A549 (cell line): ENCODE measurements around the gene ENO2. TPM values are rescaled to one million over a fixed set of nuclear protein-coding genes. Genes with fewer than 3 reads are reported as not detected.

Experiments used
- ATAC-seq, 2 experiments: fragments of 200-7000 bp in 1 of 2; fragments of >200 bp in 1 of 2; cut with Nextera tagmentation in 1 of 2; cut with Tn5 transposase in 1 of 2; 3 replicates each; pipeline versions ENCODE4 v1.8.0 to v1.9.1; 2018 to 2020; ENCODE audit warnings: mild to moderate bottlenecking in 1 of 2, moderate library complexity in 1 of 2
- CTCF ChIA-PET: fragments of 300-600 bp; sonication (Branson Sonifier 250); formaldehyde crosslinking; extraction: SDS; loops from one replicate; lab custom pipeline; 2021; ENCODE audit warnings: antibody characterized with exemption, inconsistent platforms; lab: Yijun Ruan, JAX
- POLR2A ChIA-PET: fragments of 350-600 bp; formaldehyde crosslinking; extraction: SDS; loops from one replicate; lab custom pipeline; 2021; ENCODE audit warnings: antibody characterized with exemption, inconsistent platforms; lab: Yijun Ruan, JAX
- DNase-seq, 2 experiments: peaks; one replicate each; pipeline versions ENCODE4 v3.0.0 to v3.0.0-alpha.2; 2011 to 2016; ENCODE audit warnings: low read depth in 1 of 2, low spot score in 1 of 2
- FAIRE-seq: peaks from 2 replicates; lab custom pipeline; 2011; peaks lifted over from hg19 to GRCh38; lab: Jason Lieb, UNC
- H3K27ac ChIP-seq, 2 experiments: fragments of >200 bp; sonication (Bioruptor Twin); formaldehyde crosslinking; 3 replicates each; pipeline ENCODE4 v1.5.1; 2016 to 2017
- H3K4me1 ChIP-seq: fragments of >200 bp; sonication (Bioruptor Twin); formaldehyde crosslinking; 3 replicates; pipeline ENCODE4 v1.6.1; 2016
- H3K4me2 ChIP-seq: fragments of >200 bp; sonication (Bioruptor Twin); formaldehyde crosslinking; 3 replicates; pipeline ENCODE4 v1.6.1; 2016
- H3K4me3 ChIP-seq: fragments of >200 bp; sonication (Bioruptor Twin); formaldehyde crosslinking; 3 replicates; pipeline ENCODE4 v1.5.1; 2016
- H3K9me3 ChIP-seq: fragments of >200 bp; sonication (Bioruptor Twin); formaldehyde crosslinking; 3 replicates; pipeline ENCODE4 v1.6.1; 2016
- CBX2 ChIP-seq: fragments of 200-600 bp; sonication (generic); IDR thresholded peaks from 2 replicates; pipeline ENCODE4 v1.6.1; 2016; ENCODE audit warnings: low read depth, mild to moderate bottlenecking, borderline replicate concordance
- CEBPB ChIP-seq, 2 experiments: fragments of >200 bp in 1 of 2; sonication (Bioruptor Twin) in 1 of 2; formaldehyde crosslinking in 1 of 2; IDR thresholded peaks; 2 replicates each; pipeline ENCODE4 v1.6.1; 2012 to 2016
- CHD2 ChIP-seq: fragments of 150-350 bp; IDR thresholded peaks from 2 replicates; pipeline ENCODE4 v1.6.1; 2014; ENCODE audit warnings: low read length; ENCODE audit not compliant: partially characterized antibody
- EHF ChIP-seq: fragments of 250-450 bp; sonication (Bioruptor Pico); IDR thresholded peaks from 2 replicates; pipeline ENCODE4 v1.5.0; 2020; ENCODE audit warnings: mild to moderate bottlenecking
- FOSB ChIP-seq: fragments of 250-450 bp; sonication (Bioruptor Pico); IDR thresholded peaks from 2 replicates; pipeline ENCODE4 v1.5.0; 2020; ENCODE audit warnings: mild to moderate bottlenecking, moderate library complexity
- FOSL2 ChIP-seq, 2 experiments: fragments of 450-650 bp in 1 of 2; fragments of >200 bp in 1 of 2; sonication (Bioruptor Twin) in 1 of 2; formaldehyde crosslinking; IDR thresholded peaks; 2 replicates each; pipeline versions ENCODE4 v1.5.0 to v1.6.1; 2016 to 2020; ENCODE audit warnings: mild to moderate bottlenecking in 1 of 2, moderate library complexity in 1 of 2
- GATA3 ChIP-seq: IDR thresholded peaks from 2 replicates; pipeline ENCODE4 v1.6.1; 2012; ENCODE audit warnings: borderline replicate concordance
- HOXA7 ChIP-seq: fragments of 250-450 bp; sonication (Bioruptor Pico); IDR thresholded peaks from 2 replicates; pipeline ENCODE4 v1.5.0; 2020; ENCODE audit warnings: mild to moderate bottlenecking, moderate library complexity
- HOXB13 ChIP-seq: fragments of 250-450 bp; sonication (Bioruptor Pico); IDR thresholded peaks from 2 replicates; pipeline ENCODE4 v1.5.0; 2020; ENCODE audit warnings: low read depth, mild to moderate bottlenecking, moderate library complexity
- JUN ChIP-seq, 2 experiments: fragments of >200 bp; sonication (Bioruptor Twin); formaldehyde crosslinking; IDR thresholded peaks; 2 replicates in 1 of 2; 3 replicates in 1 of 2; pipeline ENCODE4 v1.6.1; 2016 to 2017
- KDM5A ChIP-seq: fragments of 200-600 bp; sonication (generic); IDR thresholded peaks from 2 replicates; pipeline ENCODE4 v1.6.1; 2016; ENCODE audit warnings: antibody characterized with exemption, mild to moderate bottlenecking
- MAZ ChIP-seq: fragments of 150-350 bp; IDR thresholded peaks from 2 replicates; pipeline ENCODE4 v1.6.1; 2014; ENCODE audit warnings: antibody characterized with exemption, low read depth, low read length, borderline replicate concordance
- MYC ChIP-seq: IDR thresholded peaks from 2 replicates; pipeline ENCODE4 v1.6.1; 2012; ENCODE audit warnings: mild to moderate bottlenecking, inconsistent platforms, low read length, improper control_type of control experiment, borderline replicate concordance
- NPAS2 ChIP-seq: fragments of 250-450 bp; sonication (Bioruptor Pico); IDR thresholded peaks from 2 replicates; pipeline ENCODE4 v1.8.0; 2022; ENCODE audit warnings: mild to moderate bottlenecking, moderate library complexity, borderline replicate concordance
- PHF8 ChIP-seq: fragments of 200-600 bp; sonication (generic); IDR thresholded peaks from 2 replicates; pipeline ENCODE4 v1.6.1; 2016; ENCODE audit warnings: low read depth, mild to moderate bottlenecking, antibody characterized with exemption, moderate library complexity, borderline replicate concordance
- RAD21 ChIP-seq, 2 experiments: fragments of >200 bp in 1 of 2; sonication (Bioruptor Twin) in 1 of 2; formaldehyde crosslinking in 1 of 2; IDR thresholded peaks in 1 of 2; conservative IDR thresholded peaks in 1 of 2; 2 replicates in 1 of 2; 3 replicates in 1 of 2; pipeline ENCODE4 v1.6.1; 2012 to 2018; ENCODE audit warnings: inconsistent platforms in 1 of 2
- RARB ChIP-seq: fragments of 250-450 bp; sonication (Bioruptor Pico); IDR thresholded peaks from 2 replicates; pipeline ENCODE4 v1.8.0; 2021; ENCODE audit warnings: mild to moderate bottlenecking, moderate library complexity
- RNF2 ChIP-seq: fragments of 200-600 bp; sonication (generic); IDR thresholded peaks from 2 replicates; pipeline ENCODE4 v1.6.1; 2016; ENCODE audit warnings: low read depth, mild to moderate bottlenecking, antibody characterized with exemption, moderate library complexity, borderline replicate concordance
- SMC3 ChIP-seq: fragments of >200 bp; sonication (Bioruptor Twin); formaldehyde crosslinking; IDR thresholded peaks from 3 replicates; pipeline ENCODE4 v1.6.1; 2018; ENCODE audit warnings: inconsistent platforms
- ZFP36 ChIP-seq: fragments of 450-650 bp; IDR thresholded peaks from 2 replicates; pipeline ENCODE4 v1.6.1; 2014; ENCODE audit warnings: borderline replicate concordance; ENCODE audit not compliant: partially characterized antibody
- WGBS: methylation state at CpG from one replicate; pipeline ENCODE4 v1.1.6; 2017; ENCODE audit errors: missing lambda C conversion rate; 5-methylcytosine and 5-hydroxymethylcytosine counted together
- polyA plus RNA-seq, 4 experiments: library from polyadenylated mRNA; depleted of rRNA in 3 of 4; stranded (reverse); fragments of >200 nt; fragmentation: RNase III in 1 of 4; extraction: RNeasy Plus Mini Kit Qiagen cat#74134 plus additional on column Dnase treatment in 1 of 4; gene quantifications; 2 replicates in 3 of 4; 3 replicates in 1 of 4; pipeline ENCODE4 v1.2.3, GENCODE V29; 2011 to 2017
- TF ChIP-seq, protein P1 (sequence below): IDR thresholded peaks from 2 replicates; pipeline ENCODE4 v1.6.1; 2012; ENCODE audit warnings: low read depth, borderline replicate concordance
- TF ChIP-seq, protein P2 (sequence below): fragments of >200 bp; sonication (Bioruptor Twin); formaldehyde crosslinking; IDR thresholded peaks from 2 replicates; pipeline ENCODE4 v1.6.1; 2016
- TF ChIP-seq, protein P3 (sequence below): fragments of >200 bp; sonication (Bioruptor Twin); formaldehyde crosslinking; IDR thresholded peaks from 3 replicates; pipeline ENCODE4 v1.5.1; 2016
- TF ChIP-seq, protein P4 (sequence below): IDR thresholded peaks from 2 replicates; pipeline ENCODE4 v1.6.1; 2012

ENO2 gene
- polyA plus RNA-seq, 2 of the 4 experiments (the other 2 are of a cell fraction): 26.2 to 38.6 TPM

DNA sequence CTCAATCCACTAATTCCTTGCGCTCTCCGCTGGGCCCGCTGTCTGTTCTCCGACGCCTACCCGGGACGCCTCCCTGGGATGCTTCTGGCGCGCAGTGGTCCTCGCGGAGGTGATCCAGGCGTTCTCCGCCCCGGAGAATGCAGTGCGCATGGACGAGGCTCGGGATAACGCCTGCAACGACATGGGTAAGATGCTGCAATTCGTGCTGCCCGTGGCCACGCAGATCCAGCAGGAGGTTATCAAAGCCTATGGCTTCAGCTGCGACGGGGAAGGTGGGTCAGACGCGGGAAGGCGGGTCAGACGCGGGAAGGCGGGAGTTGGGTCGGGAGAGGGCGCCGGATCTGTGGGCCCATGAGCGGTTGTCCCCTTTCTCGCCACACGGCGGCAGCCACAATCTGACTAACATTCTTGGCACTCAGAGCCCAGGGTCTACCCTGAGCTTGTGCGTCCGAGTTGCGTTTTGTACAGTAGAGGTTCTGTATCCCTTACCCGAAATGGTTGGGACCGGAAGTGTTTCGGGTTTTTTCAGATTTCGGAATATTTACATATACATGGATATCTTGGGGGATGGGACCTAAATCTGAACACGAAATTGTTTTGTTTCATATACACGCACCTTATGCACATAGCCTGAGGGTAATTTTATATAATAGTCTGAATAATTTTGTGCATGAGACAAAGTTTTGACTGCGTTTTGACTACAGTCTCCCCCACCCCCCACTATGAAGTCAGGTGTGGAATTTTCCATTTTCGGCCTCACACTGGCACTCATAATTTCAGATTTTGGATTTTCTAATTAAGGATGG, 30.2 kb downstream of the ENO2 start:
- peak; percentile 52 to 73 for ATAC-seq
- Histone ChIP-seq H3K9me3 (no peaks in the 10 kb centered on the region), H3K4me1 (peaks cover 36% of the 10 kb centered on the region), H3K4me2 (peak overlapping the region; percentile 88), H3K4me3 (peak overlapping the region; percentile 59), H3K27ac (peak overlapping the region; percentile 80 to 90)
- CTCF ChIA-PET: interaction anchor here (0.6 to 22.6 kb wide), 26 partner anchors 10 to 697 kb away, joined by 3 to 370 read pairs (median 4); partner anchors contain the start of genes ATN1, C1RL, C1S and CDCA3
- peak; percentile 93 to 97 for DNase-seq
- FAIRE-seq: no peak
- POLR2A ChIA-PET: interaction anchor here (0.6 to 6.1 kb wide), 31 partner anchors 10 to 244 kb away, joined by 3 to 174 read pairs (median 7); partner anchors contain the start of genes C1RL, CDCA3, COPS7A and EMG1
- 2% methylated on average over 48 of the region's 48 CpGs for WGBS
- TF ChIP-seq RNF2: 0 out of 2 replicates have a peak, but pooled peaks have one; percentile 39
- TF ChIP-seq, protein P1, sequence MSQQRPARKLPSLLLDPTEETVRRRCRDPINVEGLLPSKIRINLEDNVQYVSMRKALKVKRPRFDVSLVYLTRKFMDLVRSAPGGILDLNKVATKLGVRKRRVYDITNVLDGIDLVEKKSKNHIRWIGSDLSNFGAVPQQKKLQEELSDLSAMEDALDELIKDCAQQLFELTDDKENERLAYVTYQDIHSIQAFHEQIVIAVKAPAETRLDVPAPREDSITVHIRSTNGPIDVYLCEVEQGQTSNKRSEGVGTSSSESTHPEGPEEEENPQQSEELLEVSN: peak; percentile 93
- TF ChIP-seq, protein P2, sequence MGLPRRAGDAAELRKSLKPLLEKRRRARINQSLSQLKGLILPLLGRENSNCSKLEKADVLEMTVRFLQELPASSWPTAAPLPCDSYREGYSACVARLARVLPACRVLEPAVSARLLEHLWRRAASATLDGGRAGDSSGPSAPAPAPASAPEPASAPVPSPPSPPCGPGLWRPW: no peak
- TF ChIP-seq MYC: peak; percentile 57; the same call in 1 of the 2 replicates
- no peak for TF ChIP-seq MAZ
- TF ChIP-seq RAD21 (conservative IDR thresholded peaks at IDR 0.05 in 1 of 2, IDR thresholded peaks at IDR 0.05 in 1 of 2): peak; percentile 87
- TF ChIP-seq JUN (IDR thresholded peaks at IDR 0.05): no peak
- TF ChIP-seq HOXB13 (CRISPR knock-in tag): no peak
- 0 out of 2 replicates have a peak, but pooled peaks have one; percentile 12 for TF ChIP-seq HOXA7 (CRISPR knock-in tag)
- TF ChIP-seq SMC3: peak; percentile 89
- TF ChIP-seq, protein P3, sequence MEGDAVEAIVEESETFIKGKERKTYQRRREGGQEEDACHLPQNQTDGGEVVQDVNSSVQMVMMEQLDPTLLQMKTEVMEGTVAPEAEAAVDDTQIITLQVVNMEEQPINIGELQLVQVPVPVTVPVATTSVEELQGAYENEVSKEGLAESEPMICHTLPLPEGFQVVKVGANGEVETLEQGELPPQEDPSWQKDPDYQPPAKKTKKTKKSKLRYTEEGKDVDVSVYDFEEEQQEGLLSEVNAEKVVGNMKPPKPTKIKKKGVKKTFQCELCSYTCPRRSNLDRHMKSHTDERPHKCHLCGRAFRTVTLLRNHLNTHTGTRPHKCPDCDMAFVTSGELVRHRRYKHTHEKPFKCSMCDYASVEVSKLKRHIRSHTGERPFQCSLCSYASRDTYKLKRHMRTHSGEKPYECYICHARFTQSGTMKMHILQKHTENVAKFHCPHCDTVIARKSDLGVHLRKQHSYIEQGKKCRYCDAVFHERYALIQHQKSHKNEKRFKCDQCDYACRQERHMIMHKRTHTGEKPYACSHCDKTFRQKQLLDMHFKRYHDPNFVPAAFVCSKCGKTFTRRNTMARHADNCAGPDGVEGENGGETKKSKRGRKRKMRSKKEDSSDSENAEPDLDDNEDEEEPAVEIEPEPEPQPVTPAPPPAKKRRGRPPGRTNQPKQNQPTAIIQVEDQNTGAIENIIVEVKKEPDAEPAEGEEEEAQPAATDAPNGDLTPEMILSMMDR: peak; percentile 85
- TF ChIP-seq CEBPB (IDR thresholded peaks at IDR 0.05): no peak
- TF ChIP-seq FOSL2 (IDR thresholded peaks at IDR 0.05): no peak
- TF ChIP-seq FOSL2 (CRISPR knock-in tag; IDR thresholded peaks at IDR 0.05): peak; percentile 46
- TF ChIP-seq CHD2: peak; percentile 49
- TF ChIP-seq FOSB (CRISPR knock-in tag): no peak
- TF ChIP-seq NPAS2 (CRISPR knock-in tag): no peak
- peak; percentile 50; the same call in 1 of the 2 replicates for TF ChIP-seq KDM5A
- TF ChIP-seq, protein P4, sequence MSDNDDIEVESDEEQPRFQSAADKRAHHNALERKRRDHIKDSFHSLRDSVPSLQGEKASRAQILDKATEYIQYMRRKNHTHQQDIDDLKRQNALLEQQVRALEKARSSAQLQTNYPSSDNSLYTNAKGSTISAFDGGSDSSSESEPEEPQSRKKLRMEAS: peak; percentile 55
- TF ChIP-seq CBX2: no peak
- no peak for TF ChIP-seq ZFP36
- TF ChIP-seq EHF (CRISPR knock-in tag): no peak
- no peak for TF ChIP-seq RARB
- peak; percentile 19; the same call in 1 of the 2 replicates for TF ChIP-seq PHF8
- TF ChIP-seq GATA3: no peak
